ENCODE measurements around the gene PANK2.
A peak's percentile ranks its signal among the peaks of the same experiment; 100 is the strongest.
"Not testable (repeated sequence)": the region's sequence is repeated elsewhere in the genome, so short reads cannot be mapped to it uniquely, and the experiment has no call there.

PANK2 gene

DNA sequence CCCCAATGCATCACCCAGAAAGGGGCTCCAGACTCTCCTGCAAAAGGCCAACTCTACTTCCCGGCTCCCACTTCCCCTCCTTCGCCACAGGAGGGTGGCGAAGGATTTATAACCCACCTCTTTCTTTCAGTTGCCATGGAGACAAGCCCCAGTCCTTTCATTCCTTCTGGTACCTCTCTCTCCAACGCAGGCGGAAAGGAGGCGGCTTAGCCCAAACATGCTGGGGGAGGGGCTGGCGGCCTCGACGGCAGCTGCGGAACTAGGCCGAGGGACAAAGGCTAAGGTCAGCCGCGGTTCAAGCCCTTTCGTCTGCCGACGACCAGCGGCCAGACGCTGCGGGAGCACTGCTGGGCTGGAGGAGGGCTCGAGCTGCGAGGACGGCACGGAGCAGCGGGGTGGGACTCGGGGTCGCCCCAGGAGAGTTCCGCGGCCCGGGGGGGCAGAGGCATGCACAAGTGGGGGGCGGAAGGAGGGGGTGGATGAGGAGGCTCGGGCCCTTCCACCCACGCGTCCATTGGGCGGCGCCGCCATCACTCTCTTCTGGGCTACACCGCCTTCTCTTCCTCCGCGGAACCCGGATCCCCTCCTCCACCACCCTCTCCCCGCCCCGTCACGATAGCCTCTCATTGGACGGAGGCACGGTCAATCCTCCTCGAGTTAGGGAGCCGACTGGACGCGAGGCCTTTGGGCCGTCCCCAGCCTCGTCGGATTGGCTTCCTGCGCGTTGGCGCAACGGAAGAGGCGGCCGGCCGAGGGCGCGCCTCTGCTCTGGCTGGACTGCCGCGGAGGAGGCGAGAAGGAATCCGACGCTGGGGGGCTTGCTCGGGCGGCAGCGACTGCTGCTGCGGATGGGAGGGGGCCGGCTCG, at the start of gene PANK2:
TSS of gene PANK2 (plus strand) at position 766 of the 867 bp plus-strand sequence.
- peak; percentile 96 for DNase-seq

DNA sequence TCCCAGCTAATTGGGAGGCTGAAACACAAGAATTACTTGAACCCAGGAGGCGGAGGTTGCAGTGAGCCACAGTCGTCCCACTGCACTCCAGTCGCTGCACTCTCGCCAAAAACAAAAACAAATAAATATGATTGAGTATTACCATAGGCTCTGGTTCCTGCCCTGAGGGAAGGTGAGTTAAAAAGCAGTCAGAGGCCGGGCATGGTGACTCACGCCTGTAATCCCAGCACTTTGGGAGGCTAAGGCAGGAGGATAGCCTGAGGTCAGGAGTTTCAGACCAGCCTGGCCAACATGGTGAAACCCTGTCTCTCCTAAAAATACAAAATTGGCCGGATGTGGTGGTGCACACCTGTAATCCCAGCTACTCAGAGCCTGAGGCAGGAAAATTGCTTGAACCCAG, 49.0 kb upstream of the PANK2 start:
- not testable (repeated sequence) for DNase-seq

- DNase-seq: no peak
These were observed 46.7 kb upstream of the PANK2 start for GRCh38 chr20:3842348-3842930.

- DNase-seq: no peak
These were observed 45.7 kb upstream of the PANK2 start for GRCh38 chr20:3843490-3843889.

GRCh38 chr20:3843990-3844619, 45.1 kb upstream of the PANK2 start:
- not testable (repeated sequence) for DNase-seq

GRCh38 chr20:3846378-3846739, 42.8 kb upstream of the PANK2 start:
- DNase-seq: no peak

DNA sequence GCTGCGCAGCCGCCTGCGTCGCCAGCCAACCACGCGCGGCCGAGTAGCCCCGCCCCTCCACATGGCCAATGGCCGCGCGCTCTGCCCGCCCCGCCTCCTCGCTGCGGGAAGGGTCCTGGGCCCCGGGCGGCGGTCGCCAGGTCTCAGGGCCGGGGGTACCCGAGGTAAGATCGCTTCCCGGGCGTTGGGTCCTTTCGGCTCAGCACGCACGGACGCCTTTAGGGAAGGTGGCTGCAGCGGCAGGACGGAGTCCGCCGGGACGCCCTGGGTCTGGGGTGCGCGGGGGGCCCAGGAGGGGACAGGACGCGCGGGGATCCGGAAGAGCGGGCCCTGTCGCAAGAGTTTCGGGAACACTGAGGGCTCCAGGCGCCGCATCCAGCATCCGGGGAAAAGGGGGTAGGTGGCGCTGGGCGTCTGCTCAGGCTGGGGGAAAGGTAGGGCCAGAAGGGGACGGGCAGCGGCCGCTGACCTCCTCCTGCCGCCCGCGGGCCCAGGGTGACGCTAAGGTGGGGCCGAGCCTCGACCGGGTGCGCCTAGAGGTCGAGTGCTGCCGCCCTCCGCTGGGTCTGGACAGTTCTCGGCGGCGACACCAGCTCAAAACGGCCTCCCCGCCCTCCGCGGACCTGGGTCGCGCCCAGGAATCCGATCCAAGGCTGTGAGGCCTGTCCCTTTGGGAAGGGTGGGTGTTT, 42.3 kb upstream of the PANK2 start, which contains the start of gene MAVS:
TSS of gene MAVS (plus strand) at position 95 of the 689 bp plus-strand sequence. CDS start 7,791 bp downstream, outside the sequence.
- DNase-seq: peak; percentile 54

DNA sequence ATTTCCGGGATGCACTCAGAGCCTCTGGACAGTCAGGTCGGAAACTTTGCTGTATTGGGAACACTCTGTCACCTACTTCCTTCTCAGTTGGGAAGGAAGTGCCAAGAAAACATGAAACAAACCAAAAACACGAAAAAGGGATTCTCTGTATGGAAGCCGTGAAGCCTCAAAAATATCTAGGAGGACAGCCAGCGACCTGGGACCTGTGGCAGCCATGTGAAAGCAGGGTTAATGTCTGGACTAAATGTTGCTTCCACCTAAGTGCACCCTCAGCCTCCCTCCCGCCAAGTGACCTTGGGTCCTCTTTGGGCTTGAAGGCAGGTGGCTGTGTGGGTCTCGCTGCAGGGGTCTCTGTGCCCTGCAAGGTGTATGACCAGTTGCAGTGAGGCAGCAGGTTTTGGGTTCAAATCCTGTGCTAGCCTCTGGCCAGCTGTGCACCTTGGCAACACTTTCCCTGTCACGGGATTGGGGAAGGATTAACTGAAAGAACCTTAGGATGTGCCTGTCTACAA, 41.7 kb upstream of the PANK2 start:
- DNase-seq: no peak

GRCh38 chr20:3848565-3848964, 40.6 kb upstream of the PANK2 start:
- no peak for DNase-seq

- DNase-seq: no peak
These were observed 34.7 kb upstream of the PANK2 start for GRCh38 chr20:3854462-3854871.

DNA sequence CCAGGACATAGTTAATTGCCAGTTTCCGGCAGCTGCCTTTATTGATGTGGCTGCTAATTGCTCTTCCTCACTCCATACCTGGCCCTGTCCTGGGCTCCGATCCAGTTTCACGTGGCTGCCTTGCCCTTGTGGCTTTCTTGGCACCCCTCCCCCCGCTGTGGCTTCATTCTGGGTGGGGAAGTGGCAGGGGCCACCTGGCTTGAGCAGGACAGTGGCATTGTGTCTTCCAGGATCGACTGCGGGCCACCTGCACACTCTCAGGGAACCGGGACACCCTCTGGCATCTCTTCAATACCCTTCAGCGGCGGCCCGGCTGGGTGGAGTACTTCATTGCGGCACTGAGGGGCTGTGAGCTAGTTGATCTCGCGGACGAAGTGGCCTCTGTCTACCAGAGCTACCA, 31.8 kb upstream of the PANK2 start:
- no peak for DNase-seq

- DNase-seq: no peak
These were observed 30.5 kb upstream of the PANK2 start for GRCh38 chr20:3858689-3859088.

GRCh38 chr20:3861191-3861590, 28.0 kb upstream of the PANK2 start:
- no peak for DNase-seq

- no peak for DNase-seq
These were observed 26.9 kb upstream of the PANK2 start for GRCh38 chr20:3862333-3862732.

DNA sequence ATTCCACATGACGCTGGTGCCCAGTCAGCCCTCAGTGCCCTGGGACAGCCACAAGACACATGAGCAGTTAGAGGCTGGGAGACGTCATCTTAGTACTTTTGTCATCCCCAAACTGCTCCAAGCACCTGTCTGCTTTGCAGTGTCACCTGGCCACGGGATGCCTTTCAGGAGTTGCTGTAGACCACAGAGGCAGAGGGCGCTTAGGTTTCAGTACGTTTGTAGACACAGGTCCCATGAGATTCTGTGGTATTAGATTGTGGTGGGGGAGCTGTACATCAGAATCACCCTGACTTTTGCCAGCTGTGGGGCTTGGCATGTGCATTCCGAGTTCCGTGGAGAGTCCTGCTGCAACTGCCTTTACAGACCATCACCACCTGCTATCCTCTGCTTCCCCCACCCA, 25.9 kb upstream of the PANK2 start:
- DNase-seq: no peak

GRCh38 chr20:3864518-3864917, 24.7 kb upstream of the PANK2 start:
- DNase-seq: no peak

GRCh38 chr20:3865152-3865886, 23.9 kb upstream of the PANK2 start:
- DNase-seq: no peak

- DNase-seq: no peak
These were observed 23.2 kb upstream of the PANK2 start for GRCh38 chr20:3865887-3866407.

DNA sequence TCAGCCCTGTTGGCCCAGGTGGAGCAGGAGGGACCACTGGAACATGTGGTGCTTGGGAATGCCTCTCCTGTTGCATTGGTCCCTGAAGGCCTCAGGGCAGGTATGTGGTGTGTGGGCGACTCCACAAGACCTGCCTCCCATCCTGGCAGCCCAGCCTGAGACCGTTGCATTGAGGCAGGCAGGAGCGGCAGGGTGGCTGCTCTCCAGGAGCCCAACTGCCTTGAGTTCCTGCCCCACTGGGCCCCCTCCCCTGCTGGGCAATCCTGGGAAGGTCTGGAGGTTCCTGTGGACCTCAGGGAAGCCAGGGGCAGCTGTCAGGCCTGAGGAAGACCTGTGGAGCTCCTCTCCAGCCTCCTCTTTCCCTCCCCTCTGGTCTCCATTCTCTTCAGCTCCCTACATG, 22.7 kb upstream of the PANK2 start:
- no peak for DNase-seq

DNA sequence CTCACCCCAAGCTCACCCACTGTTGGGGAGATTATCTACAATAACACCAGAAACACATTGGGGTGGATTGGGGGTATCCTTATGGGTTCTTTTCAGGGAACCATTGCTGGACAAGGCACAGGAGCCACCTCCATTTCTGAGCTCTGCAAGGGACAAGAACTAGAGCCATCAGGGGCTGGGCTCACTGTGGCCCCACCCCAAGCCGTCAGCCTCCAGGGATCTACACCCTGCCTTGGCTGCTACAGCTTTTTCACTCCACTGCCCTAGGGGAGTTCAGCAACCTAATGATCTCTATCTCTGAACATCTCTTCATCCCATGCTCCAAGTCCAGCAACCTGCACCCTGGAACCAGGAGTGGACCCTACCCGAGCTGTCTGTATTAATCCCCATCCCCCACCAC, 21.4 kb upstream of the PANK2 start:
- no peak for DNase-seq

- DNase-seq: no peak
These were observed 19.1 kb upstream of the PANK2 start for GRCh38 chr20:3869839-3870634.
